Neural progenitor cell (in vitro differentiated cells): ENCODE data around the gene ZBTB7A.

Source experiments
- CTCF ChIP-seq: fragments of 200-600 bp; sonication (generic); IDR thresholded peaks from 2 replicates; pipeline ENCODE4 v1.5.1; 2017; ENCODE audit warnings: antibody characterized with exemption, mild to moderate bottlenecking
- EZH2 ChIP-seq: fragments of 200-600 bp; sonication (generic); IDR thresholded peaks from 2 replicates; pipeline ENCODE4 v1.6.1; 2017; ENCODE audit warnings: antibody characterized with exemption, mild to moderate bottlenecking, moderate library complexity
- EZH2phosphoT487 ChIP-seq: fragments of 200-600 bp; sonication (generic); IDR thresholded peaks from 2 replicates; pipeline ENCODE4 v1.6.1; 2017; ENCODE audit warnings: antibody characterized with exemption

GRCh38 chr19:4030552-4030951 lies 36.1 kb downstream of the ZBTB7A start:
- TF ChIP-seq CTCF = no peak
- TF ChIP-seq EZH2 = no peak
- no peak for TF ChIP-seq EZH2phosphoT487
